Activated T-helper 1 cell treated with Interleukin-2 at 50 U/mL for 16 hours (primary cell): ENCODE measurements around the gene FAM234B.

Experiments
- DNase-seq: peaks from one replicate; pipeline ENCODE4 v3.0.0-alpha.2; 2020; ENCODE audit warnings: low read depth

FAM234B gene

DNA sequence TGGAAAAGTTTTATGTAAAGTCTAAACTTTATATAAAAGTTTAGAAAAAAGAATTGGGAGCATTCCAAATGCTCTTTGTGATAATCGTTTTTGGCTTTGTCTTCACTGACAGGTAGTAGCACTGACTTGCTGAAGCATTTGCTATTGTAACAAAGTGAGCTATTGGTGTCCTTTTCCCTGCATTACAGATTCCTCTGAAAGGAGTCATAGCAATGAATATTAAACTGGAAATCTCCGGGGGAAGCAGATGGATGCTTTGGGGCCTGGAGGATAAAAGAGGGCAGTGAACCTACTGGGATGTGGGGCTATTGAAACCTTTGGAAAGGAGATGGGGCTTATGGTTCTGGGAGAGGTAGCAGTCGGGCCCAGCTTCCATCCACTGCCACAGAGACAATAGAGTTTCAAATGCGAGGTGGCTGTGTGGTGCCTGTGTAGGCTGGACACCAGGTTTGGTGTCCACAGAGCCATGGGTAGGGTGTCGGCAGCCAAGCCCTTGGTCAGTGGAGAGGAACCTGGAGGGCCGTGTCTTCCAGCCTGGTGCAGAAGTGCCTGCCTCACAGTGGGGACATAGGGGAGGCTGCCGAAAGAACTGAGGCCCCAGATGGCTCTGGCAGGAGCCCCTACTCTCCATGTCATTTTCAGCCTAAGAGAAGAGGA is 49.1 kb downstream of the FAM234B start:
- no peak for DNase-seq

DNA sequence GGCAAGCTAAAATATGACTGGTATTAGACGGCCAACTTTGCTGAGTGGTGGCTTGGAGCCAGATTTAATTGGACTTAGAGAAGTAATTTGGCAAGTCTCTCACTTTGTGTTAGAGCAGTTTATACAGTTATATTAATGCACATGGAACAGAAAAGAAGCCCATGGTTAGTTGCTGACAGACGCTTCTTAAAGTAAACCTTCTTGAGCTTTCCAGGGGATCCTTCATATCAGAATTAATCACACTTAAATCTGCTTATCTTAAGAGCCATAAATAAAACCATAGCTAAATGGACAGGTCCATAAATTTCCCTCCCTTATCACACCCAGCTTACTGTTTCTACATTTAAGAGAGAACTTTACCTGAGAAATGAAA is 49.7 kb downstream of the FAM234B start:
- no peak for DNase-seq

- DNase-seq = no peak
These were observed 50.2 kb downstream of the FAM234B start for GRCh38 chr12:13094367-13094766.

- DNase-seq = no peak
These were observed 51.2 kb downstream of the FAM234B start for GRCh38 chr12:13095266-13095995.

DNA sequence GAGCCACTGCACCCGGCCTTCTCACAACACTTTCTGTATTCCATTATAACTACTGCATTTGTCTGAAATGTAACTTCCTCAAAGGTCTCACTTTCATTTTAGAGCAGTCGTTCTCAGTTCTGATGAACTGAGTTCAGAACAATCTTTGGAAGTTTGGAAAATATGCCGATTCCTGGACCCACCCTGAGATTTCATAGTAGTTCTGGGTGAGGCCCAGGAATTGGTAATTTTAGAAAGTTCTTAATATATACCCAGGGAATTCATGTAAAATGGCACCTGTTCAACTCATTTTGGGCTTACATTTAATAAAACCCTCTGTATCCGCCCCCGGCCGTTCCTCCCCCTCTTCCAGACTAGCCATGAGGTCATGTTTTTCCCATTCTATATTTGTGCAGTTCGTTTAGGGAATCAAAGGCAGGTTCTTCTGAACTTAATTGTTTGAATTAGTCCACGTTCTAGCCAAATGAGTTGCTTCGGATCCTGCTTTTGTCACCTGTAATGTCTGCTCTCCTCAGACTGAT is 53.4 kb downstream of the FAM234B start:
- no peak for DNase-seq

- DNase-seq = no peak
These were observed 55.1 kb downstream of the FAM234B start for GRCh38 chr12:13099066-13099843.

GRCh38 chr12:13099844-13100604 is 55.8 kb downstream of the FAM234B start:
- DNase-seq = no peak

DNA sequence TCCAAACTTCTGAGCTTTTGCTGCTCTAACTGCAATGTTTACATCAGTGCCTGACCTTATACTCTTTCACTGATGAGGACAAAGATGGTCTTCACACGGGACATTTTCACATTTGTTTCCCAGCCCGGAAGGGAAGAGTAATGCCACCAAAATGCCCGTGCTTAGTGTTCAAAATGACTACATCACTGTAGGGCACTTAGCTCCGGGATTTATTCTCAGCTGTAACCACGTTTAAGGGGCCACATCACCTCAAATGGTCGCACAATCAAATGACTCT is 56.4 kb downstream of the FAM234B start:
- DNase-seq = no peak

DNA sequence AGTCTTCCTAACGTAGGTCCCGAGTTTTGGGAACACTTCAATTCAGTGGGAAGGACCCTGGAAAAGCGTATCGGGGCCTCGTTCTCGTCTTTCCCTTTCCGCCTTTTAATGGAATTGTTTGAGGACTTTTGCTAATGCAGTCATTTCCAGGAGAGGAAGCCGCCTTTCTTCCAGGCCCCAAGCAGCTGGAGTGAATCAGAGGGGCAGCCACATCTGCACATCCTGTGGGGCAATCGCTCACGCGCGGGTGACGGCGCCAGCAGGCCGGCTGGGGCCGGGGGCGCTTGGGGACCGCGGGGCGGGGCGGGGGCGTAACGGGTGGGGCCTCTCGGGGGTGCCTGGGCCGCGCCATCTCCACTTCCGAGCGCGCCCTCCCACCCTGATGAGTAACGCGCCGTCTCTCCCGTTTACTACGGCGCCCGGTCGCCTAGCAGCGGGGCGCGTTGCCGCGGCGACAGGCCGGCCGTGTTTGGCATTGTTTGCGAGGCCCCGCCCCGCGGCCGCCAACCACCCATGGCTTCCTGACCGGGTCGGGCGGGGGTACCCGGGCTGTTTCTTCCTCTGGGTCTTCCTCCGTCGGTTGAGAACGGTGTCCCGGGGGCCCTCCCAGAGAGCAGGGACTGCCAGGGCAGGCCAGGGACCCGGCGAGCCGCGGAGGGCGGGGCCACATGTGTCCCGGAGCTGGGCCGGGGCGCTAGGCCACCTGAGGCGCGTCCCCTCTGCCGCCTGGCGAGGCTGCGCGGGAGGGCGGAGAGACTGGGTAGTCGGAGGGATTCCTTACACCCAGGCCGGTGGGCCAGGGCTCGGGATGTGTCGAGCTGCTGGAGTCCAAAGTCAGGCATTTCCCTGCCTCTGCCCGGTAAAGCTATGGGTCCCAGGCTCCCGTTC is 56.9 kb downstream of the FAM234B start:
- peak; percentile 90 for DNase-seq

GRCh38 chr12:13101821-13102375 is 57.7 kb downstream of the FAM234B start:
- DNase-seq = peak; percentile 4

- DNase-seq = no peak
These were observed 58.4 kb downstream of the FAM234B start for GRCh38 chr12:13102461-13103195.

- DNase-seq = no peak
These were observed 59.3 kb downstream of the FAM234B start, which contains the start of gene GSG1 for GRCh38 chr12:13103391-13104033. Gene GSG1 (minus strand): TSS chr12:13103667. CDS start chr12:13103512, 155 bp downstream.

- no peak for DNase-seq
These were observed 60.2 kb downstream of the FAM234B start for GRCh38 chr12:13104409-13104808.

DNA sequence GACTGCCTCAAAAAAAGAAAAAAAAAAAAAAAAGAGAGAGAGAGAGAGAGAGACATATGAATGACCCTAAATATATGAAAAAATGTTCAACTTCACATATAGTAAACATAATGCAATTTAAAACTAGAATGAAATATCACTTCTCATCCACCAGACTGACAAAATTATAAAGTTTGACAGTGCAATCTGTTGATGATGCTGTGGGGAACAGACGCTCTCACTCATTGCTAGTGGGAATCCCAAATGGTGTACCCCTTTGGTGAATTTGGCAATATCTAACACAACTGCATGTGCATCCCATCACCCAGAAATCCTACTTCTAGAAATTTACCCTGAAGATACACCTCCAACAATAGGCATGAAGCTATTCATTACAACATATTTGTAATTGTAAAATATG is 61.6 kb downstream of the FAM234B start:
- DNase-seq = no peak

- no peak for DNase-seq
These were observed 62.5 kb downstream of the FAM234B start for GRCh38 chr12:13106666-13107065.

DNA sequence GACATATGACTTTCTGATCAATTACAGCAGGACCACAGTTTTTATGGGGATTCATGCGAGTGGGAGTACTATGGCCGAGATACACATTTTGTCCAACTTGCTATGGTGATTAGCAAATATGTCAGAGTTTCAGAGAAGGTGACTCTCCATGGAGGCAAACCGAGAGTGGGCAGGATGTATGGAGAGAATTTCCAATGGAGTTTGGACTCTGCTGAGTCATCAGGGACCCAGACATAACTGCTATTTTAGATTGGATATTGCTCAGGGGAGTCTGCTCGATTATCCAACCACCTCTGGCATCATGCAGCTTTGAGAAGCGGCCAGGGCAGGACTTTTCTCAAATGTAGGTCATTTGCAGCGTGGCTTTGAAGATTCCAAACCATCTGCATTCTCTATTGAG is 68.8 kb downstream of the FAM234B start:
- no peak for DNase-seq

- DNase-seq = no peak
These were observed 70.3 kb downstream of the FAM234B start for GRCh38 chr12:13114251-13115052.

DNA sequence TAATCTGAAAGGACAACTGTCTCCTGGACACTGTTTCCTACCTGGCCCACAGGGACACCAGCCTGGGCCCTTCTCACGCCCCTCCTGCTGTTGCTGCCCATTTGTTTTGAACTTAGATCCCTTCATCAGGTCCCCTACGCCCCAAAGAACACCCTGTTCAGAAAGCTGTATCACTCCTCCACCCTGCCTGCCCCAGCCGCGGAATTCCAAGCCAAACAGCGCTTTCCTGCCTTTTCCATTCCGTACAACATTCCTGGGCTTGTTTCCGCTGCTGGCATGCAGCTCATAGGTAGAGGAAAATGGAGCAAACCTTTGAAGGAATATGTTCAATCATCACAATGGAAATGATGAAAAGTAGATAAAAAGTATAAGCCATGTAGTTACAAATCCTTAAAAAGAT is 72.1 kb downstream of the FAM234B start:
- DNase-seq = no peak

GRCh38 chr12:13117029-13117428 is 72.8 kb downstream of the FAM234B start:
- no peak for DNase-seq
